ENCODE results near the gene SLC8A1. TPM values are rescaled to one million over a fixed set of nuclear protein-coding genes. Genes with fewer than 3 reads are reported as not detected.

SLC8A1 gene
- total RNA-seq, 2 donors from 2014 or later, result 0.43 to 0.64 TPM

DNA sequence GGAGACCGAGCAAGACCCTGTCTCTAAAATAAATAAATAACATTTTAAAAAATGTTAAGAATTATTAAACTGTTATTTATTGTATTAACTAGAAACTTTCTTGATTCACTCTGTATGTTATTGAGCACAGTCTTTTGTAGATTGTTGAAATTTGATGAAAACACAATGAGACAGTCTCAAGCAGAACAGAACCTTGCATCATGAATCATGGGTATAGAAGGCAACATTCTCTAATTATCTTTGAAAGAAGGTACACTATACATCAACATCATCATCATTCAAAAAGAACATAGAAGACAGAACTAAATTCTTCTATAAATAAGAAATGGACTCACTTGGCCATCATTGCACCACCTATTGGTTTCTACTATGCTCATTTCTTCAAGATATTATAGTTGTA lies 67.7 kb downstream of the SLC8A1 start:
- no peak for ATAC-seq
- Mint-ChIP-seq H3K9me3 (peaks cover 9% of the 10 kb centered on the region in 2 donors), H3K27ac (no peak overlapping the region)

DNA sequence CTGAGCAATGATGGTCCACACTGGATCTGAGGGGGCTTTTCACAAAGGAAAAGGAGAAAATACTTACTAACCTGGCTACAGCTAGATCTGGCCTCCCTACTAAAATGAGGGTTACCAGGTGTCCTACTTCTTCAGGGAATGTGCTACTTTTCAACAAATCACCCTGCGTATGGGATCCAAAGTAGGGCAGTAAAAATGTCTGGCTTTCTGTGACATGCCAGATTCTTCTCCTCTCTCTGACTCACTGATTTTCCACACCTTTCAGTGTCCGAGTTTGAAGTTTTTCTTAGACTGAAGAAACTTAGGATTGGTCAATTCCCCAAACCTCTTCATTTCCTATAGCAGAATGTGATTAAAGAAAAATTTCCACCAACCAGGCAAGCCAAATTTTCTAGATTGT lies 71.2 kb downstream of the SLC8A1 start:
- H3K27ac Mint-ChIP-seq, result no peak overlapping the region
- peaks cover 0 to 10% of the 10 kb centered on the region in 2 donors for H3K36me3 Mint-ChIP-seq
- H3K9me3 Mint-ChIP-seq, result peaks cover 9 to 17% of the 10 kb centered on the region in 2 donors
- ATAC-seq (no peak), DNase-seq (ENCODE audit: low spot score in 2 of 2) (no peak)

More for the DNA sequence above, 67.7 kb downstream of the SLC8A1 start:
- peaks cover 0 to 10% of the 10 kb centered on the region in 2 donors for H3K36me3 Mint-ChIP-seq
- DNase-seq (ENCODE audit: low spot score in 2 of 2), result no peak

DNA sequence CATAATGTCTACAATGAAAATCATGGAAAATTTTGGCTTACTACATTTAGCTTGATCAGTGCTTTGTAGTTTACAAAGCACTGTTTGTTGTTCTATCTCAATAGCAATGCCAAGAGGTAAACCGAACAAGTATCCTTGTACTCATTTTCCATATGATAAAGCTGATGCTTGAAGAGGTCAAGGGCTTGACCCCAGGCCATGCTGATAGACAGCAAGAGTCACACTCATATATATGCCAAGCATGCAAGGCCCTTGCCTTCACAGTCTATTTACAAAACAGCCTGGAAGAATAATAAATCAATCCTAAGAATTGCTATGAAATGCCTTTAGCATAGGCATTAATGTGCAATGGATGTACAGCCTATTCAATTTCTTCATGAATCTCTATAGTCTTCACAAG lies 71.8 kb downstream of the SLC8A1 start:
- Mint-ChIP-seq H3K27ac (no peak overlapping the region), H3K36me3 (peaks cover 0 to 10% of the 10 kb centered on the region in 2 donors), H3K9me3 (peaks cover 9 to 17% of the 10 kb centered on the region in 2 donors)
- no peak for ATAC-seq
- no peak for DNase-seq (ENCODE audit: low spot score in 2 of 2)

DNA sequence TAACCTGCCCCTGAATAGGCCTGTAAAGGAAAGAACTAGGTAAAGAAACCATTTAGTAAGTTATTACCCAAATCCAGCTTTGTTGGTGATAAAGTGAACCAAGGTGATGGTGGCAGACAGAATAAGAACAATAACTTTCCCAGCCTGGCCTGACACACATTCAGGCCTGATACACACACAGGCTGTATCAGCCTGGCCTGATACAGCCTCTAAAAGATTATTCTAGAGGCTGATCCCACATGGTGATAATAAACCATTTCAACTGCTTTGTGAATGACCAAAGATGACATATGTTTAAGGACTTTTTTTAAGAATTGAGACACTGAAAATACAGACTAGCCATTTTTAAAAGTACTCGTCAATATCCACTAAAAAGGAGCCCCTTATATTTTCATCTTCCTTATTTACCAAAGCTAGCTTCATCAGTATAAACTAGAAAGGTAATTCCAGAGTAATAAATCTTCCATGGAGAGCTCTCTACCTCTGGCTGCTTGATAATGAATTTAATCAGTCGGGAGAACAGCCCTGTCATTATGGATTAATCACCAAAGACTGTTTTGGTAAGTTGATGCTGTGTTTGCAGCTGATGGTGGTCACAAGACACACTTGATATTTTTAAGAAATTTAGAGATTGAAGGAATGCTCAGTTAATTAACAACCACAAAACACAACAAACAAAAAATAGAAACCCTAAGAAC lies 77.2 kb downstream of the SLC8A1 start:
- no peak overlapping the region for H3K27ac Mint-ChIP-seq

DNA sequence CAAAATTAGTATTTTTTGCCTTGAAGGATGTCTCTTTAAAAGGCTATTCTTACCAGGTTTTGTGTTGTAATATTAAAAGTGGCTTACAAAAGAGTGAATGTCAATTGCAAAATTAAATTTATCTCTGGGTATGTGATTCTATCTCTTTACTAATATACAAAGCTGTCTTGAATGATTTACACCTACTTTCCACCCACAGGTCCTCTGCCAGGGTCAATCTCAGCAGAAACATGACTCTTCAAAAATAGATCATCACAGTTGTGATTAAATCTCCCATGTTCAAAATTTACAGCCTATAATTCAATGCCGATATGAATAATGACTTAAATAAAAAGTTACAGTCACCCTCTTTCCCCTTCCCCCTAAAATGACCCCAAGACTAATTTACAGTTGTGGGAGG lies 78.8 kb downstream of the SLC8A1 start:
- H3K27ac Mint-ChIP-seq, result no peak overlapping the region
- H3K9me3 Mint-ChIP-seq, result peaks cover 0 to 5% of the 10 kb centered on the region in 2 donors
- ATAC-seq, result no peak
- H3K36me3 Mint-ChIP-seq, result no peaks in the 10 kb centered on the region
- no peak for DNase-seq (ENCODE audit: low spot score in 2 of 2)

More for the DNA sequence above, 77.2 kb downstream of the SLC8A1 start:
- ATAC-seq (no peak), DNase-seq (ENCODE audit: low spot score in 2 of 2) (no peak)
- H3K9me3 Mint-ChIP-seq, result peaks cover 0 to 8% of the 10 kb centered on the region in 2 donors
- H3K36me3 Mint-ChIP-seq, result no peaks in the 10 kb centered on the region

DNA sequence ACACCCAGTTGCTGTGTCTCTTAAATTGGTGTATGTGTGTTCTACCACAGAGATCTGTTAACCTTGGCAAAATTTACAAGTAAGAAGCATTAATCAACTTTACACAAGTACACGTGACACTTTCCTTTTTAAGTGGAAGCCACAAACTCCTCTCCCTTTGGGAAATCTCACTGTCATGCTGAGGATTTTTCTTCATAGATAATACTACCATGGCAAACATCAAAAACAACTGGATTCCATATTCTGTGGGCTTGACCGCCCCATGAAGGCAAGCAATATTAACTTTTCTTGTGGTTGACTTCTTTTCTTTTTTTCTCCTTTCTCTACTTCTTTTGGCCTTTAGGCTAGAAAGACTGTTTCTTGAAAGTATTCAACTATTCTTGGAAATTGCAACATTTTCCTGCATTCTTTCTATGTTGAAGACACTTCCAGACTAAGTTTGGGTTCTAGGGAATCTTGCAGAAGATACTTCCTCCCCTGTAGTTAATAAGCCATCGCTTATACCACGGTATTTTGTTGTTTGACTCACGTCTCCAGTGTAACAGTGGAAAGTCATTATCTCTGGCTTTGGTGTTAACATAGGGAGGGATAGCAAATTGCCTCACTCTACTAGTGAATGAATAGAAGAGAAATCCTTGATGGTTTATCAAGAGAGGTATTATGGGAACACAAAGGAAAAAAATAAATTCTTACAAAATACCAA lies 79.5 kb downstream of the SLC8A1 start:
- Mint-ChIP-seq H3K9me3 (no peaks in the 10 kb centered on the region), H3K36me3 (no peaks in the 10 kb centered on the region), H3K27ac (no peak overlapping the region)
- ATAC-seq (no peak), DNase-seq (ENCODE audit: low spot score in 2 of 2) (no peak)

DNA sequence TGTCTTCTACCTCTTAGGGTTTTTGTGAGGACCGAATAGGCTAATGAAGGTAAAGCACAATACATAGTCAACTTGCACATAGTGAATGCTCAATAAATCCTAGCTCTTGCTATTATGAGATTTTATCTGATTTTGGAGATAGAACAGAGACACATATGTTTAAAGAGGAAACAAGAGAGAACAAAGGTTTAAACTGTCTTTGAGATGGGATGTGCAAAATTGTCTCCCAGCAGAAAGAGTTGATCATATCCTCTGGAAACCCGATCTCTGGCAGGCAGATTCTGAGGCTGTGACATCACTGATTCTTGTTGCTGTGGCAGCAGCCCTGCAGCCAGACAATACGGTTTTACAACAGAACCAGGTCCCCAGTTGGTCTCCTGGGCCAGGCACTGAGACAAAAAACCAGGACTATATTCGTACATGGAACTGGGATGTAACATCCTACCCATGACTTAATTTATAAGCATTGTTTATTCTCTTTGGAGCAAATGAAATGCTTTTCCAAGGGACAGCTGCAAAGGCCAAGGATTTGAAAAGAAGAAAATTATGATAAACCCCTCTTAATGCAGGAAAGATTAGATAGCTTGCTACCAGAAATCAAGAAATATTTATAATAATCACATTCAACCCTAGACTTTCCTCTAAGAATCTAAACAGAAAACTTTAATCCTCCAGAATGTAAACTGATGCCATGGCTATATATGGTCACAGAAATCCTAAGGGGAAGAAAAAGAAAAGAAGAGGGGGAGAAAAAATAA lies 80.2 kb downstream of the SLC8A1 start:
- no peak for ATAC-seq
- no peaks in the 10 kb centered on the region for H3K36me3 Mint-ChIP-seq

DNA sequence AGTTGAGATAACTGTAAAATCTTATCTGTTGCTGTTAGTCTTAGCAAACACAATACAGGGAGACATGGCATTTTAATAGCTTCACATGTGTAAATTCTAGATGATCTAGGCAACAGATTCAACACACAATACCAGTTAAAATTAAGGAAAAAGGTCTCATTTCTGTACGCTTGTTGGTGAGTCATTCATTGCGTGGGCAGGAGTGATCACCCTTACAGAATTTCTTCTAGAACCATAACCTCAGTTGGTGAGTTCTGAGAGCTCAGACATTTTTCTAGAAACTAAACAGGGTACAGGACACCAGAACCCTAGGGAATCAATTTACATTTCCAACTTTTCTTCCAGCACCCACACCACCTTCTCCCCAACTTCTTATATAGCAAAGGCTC lies 81.9 kb downstream of the SLC8A1 start:
- Mint-ChIP-seq H3K36me3 (no peaks in the 10 kb centered on the region), H3K9me3 (no peaks in the 10 kb centered on the region), H3K27ac (no peak overlapping the region)
- DNase-seq (ENCODE audit: low spot score in 2 of 2) (no peak), ATAC-seq (peak in 1 of 2 donors; percentile 30)

More for the DNA sequence above, 80.2 kb downstream of the SLC8A1 start:
- Mint-ChIP-seq H3K9me3 (no peaks in the 10 kb centered on the region), H3K27ac (no peak overlapping the region)
- DNase-seq (ENCODE audit: low spot score in 2 of 2), result no peak

DNA sequence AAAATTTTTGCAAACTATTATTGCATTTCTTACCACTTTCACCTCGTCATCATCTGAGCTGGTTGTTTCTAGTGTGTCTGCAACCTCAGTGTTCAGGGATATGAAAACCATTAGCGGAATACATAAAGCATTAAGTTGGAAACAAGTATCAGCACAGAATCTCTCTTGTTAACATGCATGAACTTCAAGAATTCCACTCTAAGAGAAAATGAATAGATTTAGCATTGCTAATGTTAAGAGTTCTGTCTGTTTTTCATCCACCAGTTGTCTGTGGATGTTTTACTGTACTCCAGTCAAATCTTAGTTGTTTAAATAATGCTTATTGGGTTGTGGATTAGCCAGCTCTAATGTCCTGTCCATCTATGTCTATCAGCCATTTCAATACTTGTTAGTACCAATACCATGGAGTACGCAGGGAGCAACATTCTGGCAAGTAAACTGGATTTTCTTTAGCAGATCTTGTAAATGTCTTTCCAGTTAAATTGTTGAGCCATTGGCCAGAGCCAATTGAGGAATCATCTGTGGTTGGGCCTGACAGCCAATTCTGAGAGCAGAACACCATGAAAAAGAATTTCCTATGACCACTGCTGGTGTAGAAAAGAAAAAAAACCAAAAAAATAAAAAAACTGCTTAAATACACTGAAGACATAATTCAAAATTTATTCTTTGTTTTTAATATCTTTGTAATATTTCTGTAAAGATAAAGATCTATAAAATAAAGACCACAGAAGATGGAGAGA lies 82.5 kb downstream of the SLC8A1 start:
- no peak for ATAC-seq

DNA sequence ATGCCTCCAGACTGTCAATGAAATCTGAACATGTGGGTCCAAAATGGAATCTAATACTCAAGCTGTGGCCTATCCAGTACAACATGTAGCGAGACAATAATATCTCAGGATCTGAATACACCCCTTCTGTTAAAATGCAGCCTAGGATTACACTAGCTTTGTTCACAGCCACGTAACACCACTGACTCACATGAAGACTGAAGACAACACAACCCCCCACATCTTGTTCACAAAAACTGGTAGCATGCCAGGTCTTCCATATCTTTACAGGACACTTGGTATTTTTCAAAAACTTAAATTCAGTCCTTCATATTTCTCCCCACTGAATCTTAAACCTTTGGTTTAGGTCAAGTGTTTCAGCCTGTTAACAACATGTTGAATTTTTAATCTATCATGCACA lies 84.2 kb downstream of the SLC8A1 start:
- no peak for DNase-seq (ENCODE audit: low spot score in 2 of 2)
- Mint-ChIP-seq H3K9me3 (no peaks in the 10 kb centered on the region), H3K36me3 (no peaks in the 10 kb centered on the region), H3K27ac (no peak overlapping the region)
- no peak for ATAC-seq

More for the DNA sequence above, 82.5 kb downstream of the SLC8A1 start:
- H3K36me3 Mint-ChIP-seq, result no peaks in the 10 kb centered on the region
- H3K27ac Mint-ChIP-seq, result no peak overlapping the region
- no peak for DNase-seq (ENCODE audit: low spot score in 2 of 2)
- no peaks in the 10 kb centered on the region for H3K9me3 Mint-ChIP-seq

DNA sequence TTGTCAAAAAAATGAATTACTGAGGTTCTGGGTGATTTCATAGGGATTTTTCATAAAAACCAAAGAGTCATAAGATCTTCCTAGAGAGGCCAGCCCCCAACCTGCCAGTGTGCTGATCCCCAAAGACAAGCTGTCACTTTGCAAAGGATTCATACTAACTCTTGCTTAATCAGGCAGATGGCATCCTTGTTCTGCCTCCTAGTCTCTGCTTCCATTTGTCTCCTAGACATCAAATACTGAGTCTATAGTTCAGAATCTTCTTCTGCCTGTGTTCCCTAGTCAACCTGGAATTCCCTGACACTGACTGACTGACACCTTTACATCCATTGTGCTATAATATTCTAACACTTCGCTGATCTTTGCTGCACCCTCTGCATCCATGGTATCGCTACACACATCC lies 84.9 kb downstream of the SLC8A1 start:
- no peaks in the 10 kb centered on the region for H3K9me3 Mint-ChIP-seq
- no peaks in the 10 kb centered on the region for H3K36me3 Mint-ChIP-seq
- ATAC-seq, result no peak
- no peak overlapping the region for H3K27ac Mint-ChIP-seq
- no peak for DNase-seq (ENCODE audit: low spot score in 2 of 2)

DNA sequence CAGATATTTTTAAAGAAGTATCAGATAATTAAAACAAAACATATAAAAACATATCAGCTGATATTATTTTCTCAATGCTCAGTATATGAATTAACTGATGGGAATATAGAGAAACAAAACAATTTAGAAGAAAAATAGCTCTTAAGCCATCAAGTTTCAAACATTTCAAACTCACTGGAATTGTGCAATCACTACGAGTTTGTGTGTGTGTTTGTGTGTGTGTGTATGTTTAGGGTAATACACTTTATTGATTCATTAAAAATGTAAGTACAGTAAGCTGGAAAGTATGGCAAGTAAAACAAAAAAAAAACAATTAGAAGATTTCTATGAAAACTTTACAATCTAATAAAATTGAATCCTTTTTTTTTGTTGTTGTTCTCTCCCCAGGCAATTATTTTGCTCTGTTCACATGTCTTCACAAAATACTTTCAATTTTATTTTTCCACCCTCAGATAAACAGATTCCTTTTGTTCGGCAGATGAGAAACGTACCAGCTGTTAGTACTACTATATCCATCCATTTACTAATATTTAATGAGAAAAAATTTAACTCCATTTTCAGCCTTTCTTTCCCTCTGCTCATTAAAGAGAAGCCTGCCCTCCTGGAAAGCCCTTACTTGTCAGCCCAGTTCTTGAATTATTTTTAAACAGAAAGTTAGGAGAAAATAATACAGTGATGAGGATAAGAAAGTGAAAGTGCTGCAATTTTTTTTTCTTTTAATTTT lies 87.6 kb downstream of the SLC8A1 start:
- Mint-ChIP-seq H3K36me3 (no peaks in the 10 kb centered on the region), H3K9me3 (no peaks in the 10 kb centered on the region), H3K27ac (no peak overlapping the region)
- no peak for DNase-seq (ENCODE audit: low spot score in 2 of 2)
- ATAC-seq, result no peak

DNA sequence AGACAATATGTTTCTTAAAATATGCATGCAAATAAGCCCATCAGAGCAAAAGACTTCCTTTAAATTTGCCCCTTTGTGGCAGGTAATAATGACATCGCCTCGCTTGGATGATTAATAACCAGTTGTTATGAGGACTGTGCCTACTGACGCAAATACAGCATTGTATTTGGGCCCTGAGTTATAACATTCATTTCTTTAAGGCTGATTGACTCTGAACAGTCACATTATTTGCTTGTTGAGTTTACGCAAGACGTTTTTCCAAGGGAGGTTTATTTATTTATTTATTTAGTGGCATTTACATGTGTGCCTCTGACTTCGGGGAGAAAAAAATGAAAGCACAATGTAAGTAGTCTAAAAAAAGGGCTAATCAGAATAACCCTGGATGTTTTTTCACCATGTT lies 88.3 kb downstream of the SLC8A1 start:
- DNase-seq (ENCODE audit: low spot score in 2 of 2), result no peak
- no peaks in the 10 kb centered on the region for H3K9me3 Mint-ChIP-seq
- no peak overlapping the region for H3K27ac Mint-ChIP-seq
- no peaks in the 10 kb centered on the region for H3K36me3 Mint-ChIP-seq
- no peak for ATAC-seq

DNA sequence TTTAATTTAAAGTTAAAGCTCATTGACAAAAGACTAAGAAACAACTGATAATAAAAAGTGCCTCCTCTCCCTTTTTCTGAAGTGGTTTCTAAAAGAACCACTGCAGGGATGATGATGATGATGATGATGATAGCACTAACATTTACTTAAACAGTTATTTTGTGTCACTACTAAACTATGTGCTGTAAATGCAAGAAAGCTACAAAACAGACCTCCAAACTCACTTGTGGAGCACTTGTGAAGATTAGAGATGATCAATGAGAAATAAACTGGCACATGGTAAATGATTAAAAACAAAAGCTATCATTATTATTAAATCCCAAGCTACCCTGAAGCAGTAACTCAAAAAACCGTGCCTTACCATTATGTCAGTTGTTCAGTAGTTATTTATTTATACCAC lies 88.7 kb downstream of the SLC8A1 start:
- Mint-ChIP-seq H3K36me3 (no peaks in the 10 kb centered on the region), H3K27ac (no peak overlapping the region), H3K9me3 (no peaks in the 10 kb centered on the region)
- DNase-seq (ENCODE audit: low spot score in 2 of 2) (no peak), ATAC-seq (no peak)

DNA sequence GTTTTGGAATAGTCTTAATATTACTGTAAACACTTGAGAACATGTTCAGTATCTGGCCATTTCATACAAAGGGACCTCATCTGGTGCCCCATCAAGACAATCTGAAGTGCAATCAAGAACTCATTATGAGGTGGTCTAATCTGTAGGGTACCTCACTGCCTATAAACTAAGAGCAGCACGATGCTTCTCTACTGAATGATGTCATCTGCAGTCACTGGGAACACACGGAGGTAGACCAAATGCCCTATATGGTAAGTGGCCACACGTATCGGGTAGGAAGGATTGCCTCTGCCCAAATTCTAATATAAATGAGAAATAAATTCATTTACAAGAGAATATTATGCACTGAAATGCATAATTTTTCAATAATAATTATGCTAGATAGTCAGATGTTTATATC lies 90.4 kb downstream of the SLC8A1 start:
- ATAC-seq (no peak), DNase-seq (ENCODE audit: low spot score in 2 of 2) (no peak)
- Mint-ChIP-seq H3K27ac (no peak overlapping the region), H3K36me3 (no peaks in the 10 kb centered on the region), H3K9me3 (no peaks in the 10 kb centered on the region)

DNA sequence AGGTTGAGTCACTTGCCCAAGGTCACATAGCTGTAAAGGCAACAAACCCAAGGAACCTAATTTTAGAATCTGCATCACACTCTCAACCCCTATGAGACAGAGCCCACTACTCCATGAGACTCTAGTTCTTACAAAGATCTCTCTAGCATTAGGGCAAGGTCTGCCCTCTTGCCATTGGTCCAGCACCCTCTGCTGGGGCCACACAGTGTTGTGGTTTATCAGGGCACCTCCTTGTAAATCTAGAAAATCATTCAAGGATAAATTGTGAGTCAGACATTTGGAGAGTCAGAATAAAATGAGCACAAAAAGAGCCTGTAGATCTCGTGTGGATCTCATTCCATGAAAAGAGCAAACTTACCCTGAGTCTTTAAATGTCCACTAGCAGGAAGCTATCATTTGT lies 91.2 kb downstream of the SLC8A1 start:
- H3K27ac Mint-ChIP-seq, result no peak overlapping the region
- H3K9me3 Mint-ChIP-seq, result no peaks in the 10 kb centered on the region
- peak in 1 of 2 donors; percentile 28 for ATAC-seq

More for the DNA sequence above, 91.2 kb downstream of the SLC8A1 start:
- DNase-seq (ENCODE audit: low spot score in 2 of 2), result no peak
- no peaks in the 10 kb centered on the region for H3K36me3 Mint-ChIP-seq

Data from activated naive CD4-positive, alpha-beta T cell treated with anti-CD3 and anti-CD28 coated beads, Interleukin-2, amount 50 U/mL, for 72 hours (primary cell).